Liver (tissue), 3 donors: ENCODE measurements around the gene KLK3.

Experiments used
- CTCF ChIP-seq: fragments of 150-350 bp; IDR thresholded peaks from 2 replicates; pipeline ENCODE4 v1.5.1; 2017; ENCODE audit warnings: improper control_type of control experiment, low read depth, low read length; ENCODE audit not compliant: missing input control
- HNF4G ChIP-seq: IDR thresholded peaks from 2 replicates; pipeline ENCODE4 v1.6.1; 2016; ENCODE audit warnings: antibody characterized with exemption
- JUND ChIP-seq, 2 donors: IDR thresholded peaks; 2 replicates each; pipeline ENCODE4 v1.6.1; 2016; ENCODE audit warnings: antibody characterized with exemption in 2 of 2
- TAF1 ChIP-seq: conservative IDR thresholded peaks from 2 replicates; pipeline ENCODE4 v1.6.1; 2016; ENCODE audit warnings: antibody characterized with exemption, mild to moderate bottlenecking
- donor health status: healthy.
- donor health status: healthy.

GRCh38 chr19:50808856-50809255 is 45.9 kb upstream of the KLK3 start:
- TF ChIP-seq CTCF (no peak), JUND (IDR thresholded peaks at IDR 0.05) (no peak), HNF4G (no peak), TAF1 (no peak)
